Muscle layer of colon (tissue), 2 donors: ENCODE data around the gene CACNA2D4.

Source experiments
- H3K27ac ChIP-seq: one replicate; pipeline ENCODE4 v1.7.0; 2013; ENCODE audit warnings: low read depth, mild to moderate bottlenecking, low read length, moderate library complexity
- H3K27me3 ChIP-seq, 2 donors: one replicate each; pipeline ENCODE4 v1.7.0; 2013; ENCODE audit warnings: low read length in 2 of 2, mild to moderate bottlenecking in 2 of 2; ENCODE audit not compliant: insufficient read depth in 2 of 2, control insufficient read depth in 1 of 2
- H3K36me3 ChIP-seq: one replicate; pipeline ENCODE4 v1.7.0; 2013; ENCODE audit warnings: mild to moderate bottlenecking, low read length; ENCODE audit not compliant: insufficient read depth
- H3K4me1 ChIP-seq: one replicate; pipeline ENCODE4 v1.7.0; 2013; ENCODE audit warnings: mild to moderate bottlenecking, low read length; ENCODE audit not compliant: insufficient read depth
- H3K4me3 ChIP-seq, 2 donors: one replicate each; pipeline ENCODE4 v1.7.0; 2013; ENCODE audit warnings: low read length in 2 of 2, low read depth in 1 of 2, mild to moderate bottlenecking in 1 of 2, moderate library complexity in 1 of 2
- H3K9ac ChIP-seq: one replicate; pipeline ENCODE4 v1.7.0; 2013; ENCODE audit warnings: low read length
- H3K9me3 ChIP-seq: one replicate; pipeline ENCODE4 v1.7.0; 2013; ENCODE audit warnings: mild to moderate bottlenecking, low read length
- donor health status: abdominal sarcoma.
- donor health status: Adenocarcinoma of cecum.

The CACNA2D4 gene

DNA sequence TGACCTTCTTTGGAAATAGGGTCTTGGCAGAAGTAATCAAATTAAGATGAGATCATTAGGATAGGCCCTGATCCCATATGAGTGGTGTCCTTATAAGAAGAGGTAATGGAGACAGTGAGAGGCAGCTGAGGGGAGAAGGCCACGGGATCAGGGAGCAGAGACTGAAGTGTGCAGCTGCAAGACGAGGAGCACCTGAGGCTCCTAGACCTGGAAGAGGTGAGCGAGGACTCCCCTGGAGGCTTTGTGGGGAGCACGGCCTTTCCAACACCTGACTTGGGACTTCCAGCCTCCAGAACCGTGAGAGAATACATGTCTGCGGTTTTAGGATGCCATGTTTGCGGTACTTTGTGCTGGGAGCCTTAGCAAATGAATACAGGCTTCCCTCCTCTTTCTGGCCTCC is 60.6 kb downstream of the CACNA2D4 start:
- H3K4me1 ChIP-seq: no peaks in the 10 kb centered on the region
- no peaks in the 10 kb centered on the region for H3K27me3 ChIP-seq
- H3K4me3 ChIP-seq: no peak overlapping the region
- no peaks in the 10 kb centered on the region for H3K36me3 ChIP-seq
- no peak overlapping the region for H3K27ac ChIP-seq
- no peak overlapping the region for H3K9ac ChIP-seq
- peaks cover 5% of the 10 kb centered on the region for H3K9me3 ChIP-seq

DNA sequence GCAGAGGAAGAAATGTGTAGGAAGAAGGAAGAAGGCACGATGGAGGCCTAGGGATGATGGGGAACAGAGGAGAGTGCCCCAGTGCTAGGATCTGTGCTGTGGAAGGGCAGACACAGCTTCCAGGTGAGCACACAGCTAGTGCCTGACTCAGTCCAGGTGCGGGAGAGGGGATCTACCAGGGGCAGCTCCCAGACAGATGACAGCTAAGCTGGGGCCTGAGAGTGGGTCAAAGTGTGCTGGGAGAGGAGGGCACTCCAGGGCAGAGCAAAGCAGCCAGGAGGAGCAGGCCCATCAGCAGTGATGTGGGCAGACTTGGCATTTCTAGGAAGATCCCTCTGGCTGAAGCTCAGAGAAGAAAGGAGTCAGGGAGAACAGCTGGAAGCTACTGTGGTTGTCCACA is 61.4 kb downstream of the CACNA2D4 start:
- Histone ChIP-seq H3K36me3 (no peaks in the 10 kb centered on the region), H3K27ac (no peak overlapping the region), H3K27me3 (no peaks in the 10 kb centered on the region), H3K4me1 (no peaks in the 10 kb centered on the region), H3K4me3 (no peak overlapping the region), H3K9ac (no peak overlapping the region), H3K9me3 (peaks cover 5% of the 10 kb centered on the region)

DNA sequence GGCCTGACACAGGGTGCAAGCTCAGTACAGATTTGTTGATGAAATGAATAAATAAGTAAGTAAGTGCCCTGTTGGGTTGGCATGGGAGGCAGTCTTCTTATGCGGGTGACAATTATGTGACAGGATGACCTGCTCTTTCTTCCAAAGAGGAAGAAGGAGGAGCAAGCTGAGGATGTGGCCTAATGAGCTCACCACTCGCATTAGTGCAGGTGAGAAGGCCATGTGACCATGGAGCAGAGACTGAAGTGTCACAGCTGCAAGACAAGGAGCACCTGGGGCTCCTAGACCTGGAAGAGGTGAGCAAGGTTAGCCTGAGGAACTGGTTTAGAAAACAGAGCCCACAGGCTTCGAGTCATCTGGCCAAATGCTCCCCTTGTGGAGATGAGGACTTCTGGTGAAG is 63.2 kb downstream of the CACNA2D4 start:
- H3K9ac ChIP-seq: no peak overlapping the region
- H3K9me3 ChIP-seq: peaks cover 5% of the 10 kb centered on the region
- no peaks in the 10 kb centered on the region for H3K27me3 ChIP-seq
- no peaks in the 10 kb centered on the region for H3K36me3 ChIP-seq
- no peak overlapping the region for H3K27ac ChIP-seq
- no peaks in the 10 kb centered on the region for H3K4me1 ChIP-seq
- H3K4me3 ChIP-seq: no peak overlapping the region

DNA sequence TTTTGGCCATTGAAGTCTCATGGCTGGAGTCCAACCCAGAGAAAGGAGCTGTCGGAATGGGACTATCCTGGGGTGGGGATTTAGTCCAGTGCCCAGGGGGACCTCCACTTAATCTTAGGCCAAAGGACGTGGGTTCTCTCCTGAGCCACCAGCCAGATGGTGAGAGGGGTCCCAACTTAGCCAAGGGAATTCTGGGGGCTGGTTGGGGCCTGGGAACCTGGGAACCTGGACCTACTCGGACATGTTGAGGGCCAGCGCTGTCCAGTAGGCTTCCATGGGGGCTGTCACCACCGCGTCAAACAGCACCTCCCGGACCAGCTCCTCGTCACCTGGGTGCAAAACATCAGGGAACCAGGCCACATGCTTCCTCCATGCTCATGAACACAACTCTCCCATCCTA is 64.7 kb downstream of the CACNA2D4 start:
- H3K27ac ChIP-seq: no peak overlapping the region
- H3K4me3 ChIP-seq: no peak overlapping the region
- H3K9ac ChIP-seq: no peak overlapping the region
- H3K9me3 ChIP-seq: peaks cover 5% of the 10 kb centered on the region
- no peaks in the 10 kb centered on the region for H3K36me3 ChIP-seq
- no peaks in the 10 kb centered on the region for H3K27me3 ChIP-seq
- H3K4me1 ChIP-seq: no peaks in the 10 kb centered on the region

DNA sequence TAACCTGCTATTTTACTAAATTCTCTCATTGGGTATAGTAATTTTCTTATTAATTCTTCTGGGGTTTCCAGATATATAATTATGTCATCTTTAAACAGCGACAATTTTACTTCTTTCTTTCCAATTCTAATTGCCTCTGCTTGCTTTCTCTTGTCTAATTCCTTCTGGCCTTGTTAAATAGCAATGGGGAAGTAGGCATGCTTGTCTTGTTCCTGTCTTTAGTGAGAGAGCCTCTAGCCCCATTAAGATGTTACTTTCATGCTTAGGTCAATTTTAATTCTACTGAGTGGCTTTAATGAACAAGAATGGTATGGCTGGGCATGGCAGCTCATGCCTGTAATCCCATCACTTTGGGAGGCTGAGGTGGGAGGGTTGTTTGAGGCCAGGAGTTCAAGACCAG is 66.4 kb downstream of the CACNA2D4 start:
- H3K27ac ChIP-seq: no peak overlapping the region
- H3K4me1 ChIP-seq: no peaks in the 10 kb centered on the region
- H3K36me3 ChIP-seq: no peaks in the 10 kb centered on the region
- no peaks in the 10 kb centered on the region for H3K27me3 ChIP-seq
- no peak overlapping the region for H3K4me3 ChIP-seq
- no peak overlapping the region for H3K9ac ChIP-seq
- H3K9me3 ChIP-seq: peaks cover 5% of the 10 kb centered on the region

DNA sequence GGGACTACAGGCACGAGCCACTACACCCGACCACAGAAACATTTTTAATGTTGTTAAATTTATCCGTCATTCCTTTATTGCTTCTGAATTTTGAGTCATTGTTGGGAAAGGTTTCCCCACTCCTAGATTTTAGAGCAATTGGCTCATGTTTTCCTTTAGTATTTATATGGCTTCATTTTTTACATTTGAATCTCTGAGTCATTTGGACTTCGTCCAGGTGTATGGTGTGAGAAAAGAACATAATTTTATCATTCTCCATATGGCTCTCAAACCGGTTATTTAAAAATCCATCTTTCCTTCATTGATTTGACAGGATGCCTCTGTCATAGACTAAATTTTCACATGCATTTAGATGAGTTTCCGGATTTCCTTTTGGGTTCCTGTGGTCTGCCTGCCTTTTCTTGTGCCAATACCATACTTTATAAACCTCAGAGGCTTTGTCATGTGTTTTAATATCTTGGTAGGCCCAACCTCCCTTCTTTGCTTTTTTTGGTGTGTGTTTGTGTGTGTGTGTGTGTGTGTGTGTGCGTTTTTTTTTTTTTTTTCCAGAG is 67.2 kb downstream of the CACNA2D4 start:
- Histone ChIP-seq H3K9me3 (peaks cover 5% of the 10 kb centered on the region), H3K27me3 (no peaks in the 10 kb centered on the region), H3K36me3 (no peaks in the 10 kb centered on the region), H3K4me3 (no peak overlapping the region), H3K9ac (no peak overlapping the region), H3K4me1 (no peaks in the 10 kb centered on the region), H3K27ac (no peak overlapping the region)

DNA sequence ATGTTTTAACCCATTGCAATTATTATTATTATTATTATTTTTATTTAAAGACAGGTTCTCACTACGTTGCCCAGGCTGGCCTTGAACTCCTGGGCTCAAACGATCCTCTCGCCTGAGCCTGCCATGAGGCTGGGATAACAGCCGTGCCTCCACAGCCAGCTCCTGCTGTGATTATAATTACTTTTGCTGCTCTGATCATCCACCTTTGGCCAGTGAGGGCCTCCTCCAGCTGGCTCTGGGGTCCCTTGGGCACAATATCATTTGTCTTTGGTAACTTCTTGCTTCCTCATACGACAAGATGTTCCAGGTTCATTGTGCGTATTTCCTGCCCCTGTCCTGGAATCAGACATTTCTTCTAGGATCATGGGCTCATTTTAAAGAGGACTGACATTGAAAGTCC is 69.7 kb downstream of the CACNA2D4 start:
- Histone ChIP-seq H3K36me3 (no peaks in the 10 kb centered on the region), H3K4me3 (no peak overlapping the region), H3K9ac (no peak overlapping the region), H3K27ac (no peak overlapping the region), H3K27me3 (no peaks in the 10 kb centered on the region), H3K9me3 (no peaks in the 10 kb centered on the region), H3K4me1 (no peaks in the 10 kb centered on the region)

DNA sequence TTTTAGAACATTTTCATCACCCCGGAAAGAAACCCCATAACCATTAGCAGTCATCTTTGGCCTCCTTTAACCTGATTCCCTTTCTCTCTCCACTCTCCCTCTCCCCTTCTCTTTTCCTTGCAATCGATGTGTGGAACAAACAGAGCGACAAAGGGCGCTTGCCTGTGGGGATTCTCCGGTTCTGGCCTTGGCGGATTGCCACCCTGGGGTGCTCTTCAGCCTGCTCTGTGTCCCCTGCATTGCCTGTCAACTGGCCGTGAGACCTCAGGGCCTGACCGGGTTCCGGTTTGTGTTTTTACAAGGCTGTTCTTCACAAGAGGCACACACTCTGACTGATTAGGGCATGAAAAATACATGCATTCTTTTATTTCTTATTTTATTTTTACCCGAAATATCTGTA is 70.3 kb downstream of the CACNA2D4 start:
- Histone ChIP-seq H3K27me3 (no peaks in the 10 kb centered on the region), H3K9me3 (no peaks in the 10 kb centered on the region), H3K4me3 (no peak overlapping the region), H3K9ac (no peak overlapping the region), H3K27ac (no peak overlapping the region), H3K36me3 (no peaks in the 10 kb centered on the region), H3K4me1 (no peaks in the 10 kb centered on the region)

DNA sequence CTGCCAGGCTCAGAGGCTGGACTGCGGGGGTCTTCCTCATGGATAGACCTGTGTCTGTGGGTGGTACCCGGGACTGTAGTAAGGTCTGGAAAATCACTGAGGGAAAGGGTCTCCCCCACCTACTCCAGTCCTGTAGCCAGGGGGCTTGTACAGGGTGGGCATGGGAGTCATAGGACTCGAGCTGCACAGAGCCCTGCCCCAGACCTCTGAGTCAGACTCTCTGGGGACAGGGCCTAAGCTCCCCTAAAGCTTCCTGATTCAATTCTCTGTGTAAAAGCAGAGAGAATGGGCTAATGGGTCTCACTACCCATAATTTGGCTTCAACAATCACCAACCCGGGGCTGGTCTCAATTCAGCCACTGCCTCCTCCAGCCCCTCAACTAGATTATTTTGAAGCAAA is 71.0 kb downstream of the CACNA2D4 start:
- Histone ChIP-seq H3K4me3 (no peak overlapping the region), H3K4me1 (no peaks in the 10 kb centered on the region), H3K27ac (no peak overlapping the region), H3K27me3 (no peaks in the 10 kb centered on the region), H3K36me3 (no peaks in the 10 kb centered on the region), H3K9ac (no peak overlapping the region), H3K9me3 (no peaks in the 10 kb centered on the region)

DNA sequence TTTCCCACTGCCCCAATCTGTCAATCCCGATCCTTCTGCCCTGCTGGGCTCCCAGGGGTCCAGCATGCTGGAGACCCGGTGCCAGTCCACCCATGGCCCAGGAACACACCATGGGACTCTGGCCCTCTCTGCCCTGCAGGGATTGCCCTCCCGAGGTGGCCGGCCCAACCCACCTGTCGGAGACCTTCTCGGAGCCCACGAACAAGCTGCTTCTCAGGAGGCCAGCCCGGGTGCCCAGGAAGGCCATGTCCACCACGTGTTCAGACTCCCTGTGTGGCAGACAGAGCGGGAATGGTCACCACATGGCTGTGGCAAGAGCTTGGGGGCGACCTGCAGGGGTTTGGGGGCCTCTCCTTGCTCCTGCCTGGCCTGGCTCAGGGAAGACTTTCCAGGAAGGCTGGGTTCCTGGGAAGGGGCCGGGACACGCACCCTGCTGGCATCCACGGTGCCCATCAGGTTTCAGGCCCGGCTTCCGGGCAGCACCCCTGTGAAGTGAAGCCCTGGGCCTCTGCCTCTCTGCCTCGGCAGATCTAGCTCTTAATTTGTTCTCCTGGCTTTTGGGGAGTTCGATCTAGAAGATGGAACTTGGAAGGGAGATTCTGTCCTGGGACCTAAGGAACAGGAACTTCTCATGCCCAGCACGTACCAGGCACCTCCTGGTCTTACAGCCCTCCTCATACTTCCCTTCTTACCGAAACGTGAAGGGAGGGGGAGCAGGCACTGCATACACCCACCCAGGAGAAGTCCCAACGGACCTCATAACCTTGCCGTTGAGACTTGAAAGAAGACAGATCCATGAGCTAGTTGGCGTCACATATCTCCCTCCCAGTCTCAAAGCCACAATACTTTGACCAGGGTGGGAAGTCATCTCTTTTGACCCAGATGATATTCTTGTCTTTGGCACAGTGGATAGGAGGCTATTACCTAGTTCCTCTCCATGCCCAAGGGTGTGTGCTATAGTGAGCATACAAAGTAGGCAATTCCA is 71.7 kb downstream of the CACNA2D4 start:
- Histone ChIP-seq H3K27me3 (no peaks in the 10 kb centered on the region), H3K4me3 (no peak overlapping the region), H3K9me3 (no peaks in the 10 kb centered on the region), H3K9ac (no peak overlapping the region), H3K4me1 (no peaks in the 10 kb centered on the region), H3K36me3 (no peaks in the 10 kb centered on the region), H3K27ac (no peak overlapping the region)

DNA sequence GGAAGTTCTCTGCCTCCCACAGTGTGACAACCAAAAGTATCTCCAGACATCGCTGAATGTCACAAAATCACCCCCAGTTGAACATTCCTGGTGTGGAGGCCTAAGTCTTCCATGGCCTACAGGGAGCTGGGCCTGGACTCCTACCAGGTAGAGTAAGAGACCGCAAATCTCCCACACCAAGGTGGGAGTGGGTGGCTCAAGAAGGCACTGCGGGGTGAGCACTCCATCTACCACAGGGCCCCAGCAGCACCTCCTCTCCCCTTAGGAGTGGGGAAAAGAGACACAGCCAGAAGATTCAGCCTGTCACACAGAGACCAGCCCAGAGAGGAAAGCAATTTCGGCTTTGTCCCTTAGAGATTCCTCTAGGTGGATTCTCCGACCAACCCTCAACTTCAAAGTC is 72.6 kb downstream of the CACNA2D4 start:
- Histone ChIP-seq H3K27ac (no peak overlapping the region), H3K27me3 (no peaks in the 10 kb centered on the region), H3K36me3 (no peaks in the 10 kb centered on the region)

DNA sequence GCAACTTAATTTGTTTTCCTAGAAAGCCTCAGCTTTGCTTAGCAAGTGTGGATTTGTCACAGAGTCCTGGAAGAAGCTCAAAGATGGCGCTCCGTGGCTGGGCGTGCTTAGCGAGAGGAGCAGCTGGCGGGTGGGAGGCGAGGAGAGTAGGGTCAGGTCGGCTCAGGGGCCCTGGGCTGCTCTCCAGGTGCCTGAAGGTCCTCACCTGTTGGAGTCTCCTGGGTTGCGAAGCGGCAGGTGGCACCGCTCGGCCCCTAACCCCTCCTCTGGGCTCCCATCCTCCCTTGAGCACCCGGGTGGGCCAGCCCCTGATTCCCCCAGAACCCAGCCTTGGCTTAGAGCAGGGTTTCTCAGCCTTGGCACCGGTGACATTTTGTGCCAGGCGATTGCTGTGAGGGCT is 73.0 kb downstream of the CACNA2D4 start:
- Histone ChIP-seq H3K4me3 (no peak overlapping the region), H3K36me3 (no peaks in the 10 kb centered on the region), H3K9me3 (no peaks in the 10 kb centered on the region), H3K9ac (no peak overlapping the region), H3K27ac (no peak overlapping the region), H3K4me1 (no peaks in the 10 kb centered on the region), H3K27me3 (no peaks in the 10 kb centered on the region)

More for the DNA sequence above, 72.6 kb downstream of the CACNA2D4 start:
- H3K9me3 ChIP-seq: no peaks in the 10 kb centered on the region
- no peak overlapping the region for H3K4me3 ChIP-seq
- no peak overlapping the region for H3K9ac ChIP-seq
- no peaks in the 10 kb centered on the region for H3K4me1 ChIP-seq
